ENCODE measurements around the gene TOB1.
"Not testable (repeated sequence)": the region's sequence is repeated elsewhere in the genome, so short reads cannot be mapped to it uniquely, and the experiment has no call there.

Gene TOB1

DNA sequence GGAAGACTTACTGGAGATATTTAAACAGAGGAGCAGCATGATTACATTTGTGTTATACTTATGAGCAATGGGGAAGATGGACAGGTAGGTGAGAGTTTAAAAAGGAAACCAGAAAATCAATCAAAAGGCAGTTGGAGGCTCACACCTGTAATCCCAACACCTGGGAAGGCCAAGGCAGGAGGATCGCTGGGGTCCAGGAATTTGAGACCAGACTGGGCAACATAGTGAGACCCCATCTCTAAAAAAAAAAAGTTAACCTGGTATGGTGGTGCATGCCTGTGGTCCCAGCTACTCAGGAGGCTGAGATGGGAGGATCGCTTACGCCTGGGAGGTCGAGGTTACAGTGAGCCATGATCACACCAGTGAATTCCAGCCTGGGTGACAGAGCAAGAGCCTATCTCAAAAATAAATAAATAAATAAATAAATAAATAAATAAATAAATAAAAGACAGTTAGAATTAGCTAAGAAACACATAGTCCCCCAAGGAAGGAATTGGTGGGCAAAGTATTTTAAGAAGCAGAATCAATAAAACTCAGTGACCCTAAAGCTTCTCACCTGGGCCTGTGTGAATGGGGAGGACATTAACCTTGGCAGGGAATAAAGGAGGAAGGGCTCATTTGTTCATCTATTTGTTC, 32.3 kb upstream of the TOB1 start:
- no peak for FAIRE-seq

DNA sequence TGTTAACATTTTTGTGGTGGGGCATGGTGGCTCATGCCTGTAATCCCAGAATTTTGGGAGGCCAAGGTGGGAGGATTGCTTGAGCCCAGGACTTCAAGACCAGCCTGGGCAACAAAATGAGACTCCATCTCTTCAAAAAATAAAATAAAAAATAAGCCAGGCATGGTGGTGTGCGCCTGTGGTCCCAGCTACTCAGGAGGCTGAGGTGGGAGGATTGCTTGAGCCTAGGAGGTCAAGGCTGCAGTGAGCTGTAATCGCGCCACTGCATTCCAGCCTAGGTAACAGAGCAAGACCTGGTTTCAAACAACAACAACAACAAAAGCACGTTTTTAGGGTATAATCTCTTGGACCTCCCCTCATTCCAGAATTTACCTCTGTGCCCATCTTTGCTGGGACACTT, 28.4 kb upstream of the TOB1 start:
- FAIRE-seq, result not testable (repeated sequence)

GRCh38 chr17:50893183-50893993, 27.2 kb upstream of the TOB1 start:
- no peak for FAIRE-seq

GRCh38 chr17:50892101-50892776, 26.1 kb upstream of the TOB1 start:
- FAIRE-seq, result no peak

- no peak for FAIRE-seq
Observed at GRCh38 chr17:50891577-50891989, 25.4 kb upstream of the TOB1 start.

DNA sequence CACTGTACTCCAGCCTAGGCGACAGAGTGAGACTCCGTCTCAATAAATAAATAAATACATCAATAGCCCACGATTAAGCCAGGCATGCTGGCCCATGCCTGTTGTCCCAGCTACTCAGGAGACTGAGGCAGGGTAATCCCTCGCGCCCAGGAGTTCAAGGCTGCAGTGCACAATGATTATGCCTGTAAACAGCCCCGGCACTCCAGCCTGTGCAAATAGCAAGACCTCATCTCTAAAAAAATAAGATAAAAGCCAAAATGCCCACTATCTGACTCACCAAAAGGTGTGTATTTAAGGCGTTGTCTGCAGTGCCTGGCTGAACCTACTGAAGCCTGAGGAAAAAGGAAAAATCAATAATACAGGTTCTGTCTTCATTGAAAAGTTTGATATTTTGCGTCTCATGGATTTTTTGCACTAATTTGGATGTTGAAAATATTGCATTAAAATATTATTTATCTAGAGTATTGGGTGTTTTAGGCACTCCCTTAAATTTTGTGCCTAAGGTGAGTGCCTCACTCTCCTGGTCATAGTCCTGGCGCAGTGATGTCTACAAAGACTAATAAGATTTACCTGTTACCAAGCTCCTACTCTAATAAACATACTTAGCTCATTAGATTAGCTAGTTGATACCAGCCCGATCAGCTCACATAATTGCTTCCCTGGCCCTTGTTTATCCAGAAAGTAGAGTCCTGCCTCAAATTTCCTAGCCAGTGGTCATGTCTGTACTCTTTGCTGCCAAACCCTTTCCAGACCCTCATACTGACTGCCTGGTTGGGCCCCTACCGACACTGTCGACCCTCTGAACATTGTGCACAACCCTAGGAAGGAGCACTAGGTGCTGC, 24.7 kb upstream of the TOB1 start:
- no peak for FAIRE-seq

DNA sequence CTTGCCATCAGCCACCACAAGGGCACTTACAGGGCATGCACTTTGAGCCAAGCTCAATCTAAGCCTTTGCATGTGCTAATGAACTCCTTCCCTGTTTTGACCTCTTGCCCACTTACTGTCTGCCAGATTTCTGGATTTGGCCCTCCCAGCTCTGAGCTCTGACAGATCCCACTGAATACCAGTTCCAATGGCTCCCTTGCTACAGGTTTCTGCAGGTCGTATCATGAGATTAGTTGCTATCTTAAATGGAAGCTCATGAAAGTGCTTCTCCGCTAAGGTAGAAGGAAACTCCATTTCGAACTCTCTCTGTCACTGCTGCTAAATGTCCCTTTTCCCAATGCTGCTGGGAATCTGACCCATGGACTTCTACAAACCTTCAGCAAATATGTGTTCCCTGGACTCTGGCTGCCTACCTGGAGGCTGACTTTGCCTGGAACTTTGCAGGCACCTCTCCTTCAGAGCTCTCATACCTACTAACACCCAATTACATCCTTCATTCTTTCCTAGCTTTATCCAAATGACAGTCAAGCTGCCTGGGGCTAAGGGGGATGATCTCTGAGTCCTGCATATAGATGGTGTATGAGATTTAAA, 23.5 kb upstream of the TOB1 start:
- no peak for FAIRE-seq

GRCh38 chr17:50887705-50888245, 21.6 kb upstream of the TOB1 start:
- no peak for FAIRE-seq

DNA sequence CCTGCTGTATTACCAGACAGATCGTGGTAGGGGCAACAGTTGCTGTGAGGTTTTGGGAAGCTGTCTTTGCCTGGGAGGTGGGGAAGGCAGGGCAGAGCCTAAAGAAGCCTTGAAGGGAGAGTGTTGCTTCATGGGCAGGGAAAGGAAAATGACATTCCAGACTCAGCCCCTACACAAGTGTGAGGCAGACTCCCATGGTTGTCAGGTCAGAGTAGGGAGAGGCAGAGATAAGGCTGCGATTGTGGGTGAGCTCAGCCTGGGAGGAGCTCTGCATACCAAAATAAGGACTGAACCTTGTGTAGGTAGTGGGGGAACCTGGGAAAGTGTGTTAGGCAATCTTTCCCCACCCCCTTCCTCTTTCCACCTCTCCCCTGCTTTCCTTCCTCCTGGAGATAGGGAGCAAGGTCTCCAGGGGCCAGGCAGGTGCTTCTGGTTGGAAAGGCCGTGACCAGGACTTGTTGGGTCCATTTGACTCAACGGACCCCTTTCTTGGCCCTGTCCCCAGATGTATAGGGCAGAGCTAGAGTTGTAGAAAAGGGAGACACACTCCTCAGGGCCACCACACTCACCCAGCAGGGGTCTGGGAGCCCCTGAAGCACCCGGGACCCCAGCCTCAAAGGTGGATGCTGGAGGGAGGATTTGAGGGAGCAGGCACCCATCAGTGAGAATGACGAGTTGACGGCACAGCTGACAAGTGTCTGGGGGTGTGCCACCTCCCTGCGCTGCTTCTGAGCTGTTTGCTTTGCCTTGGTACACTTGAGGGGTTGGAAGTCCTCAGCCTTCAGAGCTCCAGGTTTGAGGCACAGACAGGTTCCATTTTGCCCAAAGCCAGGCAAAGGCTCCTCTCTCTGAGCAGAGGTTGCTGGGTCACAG, 18.5 kb upstream of the TOB1 start:
- no peak for FAIRE-seq

GRCh38 chr17:50883850-50884438, 17.8 kb upstream of the TOB1 start:
- no peak for FAIRE-seq

- FAIRE-seq, result no peak
Observed at GRCh38 chr17:50882851-50883250, 16.7 kb upstream of the TOB1 start.

GRCh38 chr17:50881182-50881581, 15.0 kb upstream of the TOB1 start:
- no peak for FAIRE-seq

DNA sequence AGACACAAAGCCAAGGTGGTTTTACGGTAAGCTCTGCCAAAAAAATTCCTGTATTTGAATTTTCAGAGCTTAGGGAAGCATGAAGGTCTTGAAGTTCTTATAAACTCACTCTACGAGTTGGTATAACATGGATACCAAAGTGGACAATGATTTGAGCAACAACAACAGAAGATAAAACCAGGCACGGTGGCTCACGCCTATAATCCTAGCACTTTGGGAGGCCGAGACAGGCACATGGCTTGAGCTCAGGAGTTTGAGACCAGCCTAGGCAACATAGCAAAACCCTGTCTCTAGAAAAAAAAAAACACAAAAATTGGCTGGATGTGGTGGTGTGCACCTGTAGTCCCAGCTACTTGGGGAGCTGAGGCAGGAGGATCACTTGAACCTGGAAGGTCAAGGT, 12.9 kb upstream of the TOB1 start:
- FAIRE-seq, result no peak

GRCh38 chr17:50877838-50878237, 11.7 kb upstream of the TOB1 start:
- no peak for FAIRE-seq

GRCh38 chr17:50877042-50877441, 10.9 kb upstream of the TOB1 start:
- FAIRE-seq, result not testable (repeated sequence)

- no peak for FAIRE-seq
Observed at GRCh38 chr17:50875074-50875473, 8.9 kb upstream of the TOB1 start.

GRCh38 chr17:50872710-50873424, 6.7 kb upstream of the TOB1 start:
- no peak for FAIRE-seq

- no peak for FAIRE-seq
Observed at GRCh38 chr17:50871898-50872297, 5.7 kb upstream of the TOB1 start.

- FAIRE-seq, result no peak
Observed at GRCh38 chr17:50871364-50871763, 5.2 kb upstream of the TOB1 start.

DNA sequence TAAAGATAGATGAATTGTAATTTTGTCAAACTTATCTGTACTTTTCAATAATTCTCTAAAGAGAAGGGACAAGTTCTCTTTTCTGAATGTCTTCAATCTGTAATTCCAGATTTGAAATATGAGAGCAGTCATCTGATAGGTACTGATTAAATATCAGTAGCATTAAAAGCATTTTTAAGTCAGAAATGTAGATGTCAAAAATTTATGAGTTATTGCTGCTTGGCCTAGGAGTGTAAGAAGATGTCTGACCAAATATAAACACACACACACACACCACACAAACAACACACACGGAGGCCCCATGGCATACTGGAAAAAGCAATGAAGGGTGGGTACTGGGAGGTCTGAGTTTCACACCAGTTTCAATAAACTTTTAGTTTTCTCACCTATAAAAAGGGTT, 2.4 kb upstream of the TOB1 start:
- no peak for FAIRE-seq
